Tibial nerve (tissue), 3 donors: ENCODE data around the gene HSD17B1.

Experiments used
- POLR2A ChIP-seq, 2 donors: fragments of 450-650 bp; IDR thresholded peaks; one replicate each; pipeline ENCODE4 v1.6.1; 2017; ENCODE audit warnings: antibody characterized with exemption in 2 of 2, mild to moderate bottlenecking in 2 of 2, moderate library complexity in 2 of 2
- TF ChIP-seq, protein P1 (sequence below), 5 experiments: fragments of 200-600 bp in 3 of 5; fragments of 450-650 bp in 2 of 5; sonication (generic) in 3 of 5; IDR thresholded peaks; one replicate each; pipeline ENCODE4 v1.5.1; 2016 to 2019; ENCODE audit warnings: antibody characterized with exemption in 5 of 5, mild to moderate bottlenecking in 3 of 5, moderate library complexity in 2 of 5

DNA sequence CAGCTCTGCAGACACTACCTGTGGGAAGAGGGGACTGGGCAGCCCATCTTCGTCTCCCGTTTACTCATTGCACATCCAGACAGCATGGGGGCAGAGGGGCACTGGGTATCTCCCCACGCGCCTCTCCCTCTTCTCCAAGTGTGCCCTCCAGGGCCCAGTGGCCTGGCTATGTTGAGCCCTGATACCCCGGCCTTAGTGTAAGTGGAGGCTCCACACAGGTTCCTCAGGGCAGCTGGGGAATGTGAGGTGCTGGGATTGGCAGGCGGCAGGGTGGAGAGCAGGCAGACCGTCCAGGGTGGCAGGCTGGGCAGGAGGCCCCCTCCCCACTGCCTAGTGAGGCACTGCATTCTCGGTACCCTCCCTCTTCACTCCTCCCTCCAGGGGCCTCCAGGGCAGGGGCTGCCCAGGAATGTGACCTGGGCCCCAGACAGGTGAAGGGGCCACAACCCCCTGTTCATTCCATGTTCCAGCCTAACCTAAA lies 29.9 kb upstream of the HSD17B1 start:
- TF ChIP-seq POLR2A (IDR thresholded peaks at IDR 0.05): no peak
- TF ChIP-seq, protein P1, sequence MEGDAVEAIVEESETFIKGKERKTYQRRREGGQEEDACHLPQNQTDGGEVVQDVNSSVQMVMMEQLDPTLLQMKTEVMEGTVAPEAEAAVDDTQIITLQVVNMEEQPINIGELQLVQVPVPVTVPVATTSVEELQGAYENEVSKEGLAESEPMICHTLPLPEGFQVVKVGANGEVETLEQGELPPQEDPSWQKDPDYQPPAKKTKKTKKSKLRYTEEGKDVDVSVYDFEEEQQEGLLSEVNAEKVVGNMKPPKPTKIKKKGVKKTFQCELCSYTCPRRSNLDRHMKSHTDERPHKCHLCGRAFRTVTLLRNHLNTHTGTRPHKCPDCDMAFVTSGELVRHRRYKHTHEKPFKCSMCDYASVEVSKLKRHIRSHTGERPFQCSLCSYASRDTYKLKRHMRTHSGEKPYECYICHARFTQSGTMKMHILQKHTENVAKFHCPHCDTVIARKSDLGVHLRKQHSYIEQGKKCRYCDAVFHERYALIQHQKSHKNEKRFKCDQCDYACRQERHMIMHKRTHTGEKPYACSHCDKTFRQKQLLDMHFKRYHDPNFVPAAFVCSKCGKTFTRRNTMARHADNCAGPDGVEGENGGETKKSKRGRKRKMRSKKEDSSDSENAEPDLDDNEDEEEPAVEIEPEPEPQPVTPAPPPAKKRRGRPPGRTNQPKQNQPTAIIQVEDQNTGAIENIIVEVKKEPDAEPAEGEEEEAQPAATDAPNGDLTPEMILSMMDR (IDR thresholded peaks at IDR 0.05): no peak
